RWPE1 (cell line): ENCODE measurements around the gene LHFPL2.

Experiments used
- CTCF ChIA-PET: fragments of 350-600 bp; sonication (Branson Sonifier 250); formaldehyde crosslinking; extraction: SDS; loops from one replicate; lab custom pipeline; 2021; lab: Yijun Ruan, JAX
- POLR2A ChIA-PET: fragments of 400-600 bp; formaldehyde crosslinking; extraction: SDS; loops from one replicate; lab custom pipeline; 2020; ENCODE audit warnings: antibody characterized with exemption; ENCODE audit not compliant: low non-redundant PET; lab: Yijun Ruan, JAX
- DNase-seq: peaks from one replicate; pipeline ENCODE4 v3.0.0; 2012; ENCODE audit warnings: low spot score
- H3K27ac ChIP-seq: fragments of 450-650 bp; 2 replicates; pipeline ENCODE4 v1.5.1; 2017
- CTCF ChIP-seq: fragments of 450-650 bp; conservative IDR thresholded peaks from 2 replicates; pipeline ENCODE4 v1.5.1; 2017; ENCODE audit warnings: low read depth, mild to moderate bottlenecking

LHFPL2 gene

DNA sequence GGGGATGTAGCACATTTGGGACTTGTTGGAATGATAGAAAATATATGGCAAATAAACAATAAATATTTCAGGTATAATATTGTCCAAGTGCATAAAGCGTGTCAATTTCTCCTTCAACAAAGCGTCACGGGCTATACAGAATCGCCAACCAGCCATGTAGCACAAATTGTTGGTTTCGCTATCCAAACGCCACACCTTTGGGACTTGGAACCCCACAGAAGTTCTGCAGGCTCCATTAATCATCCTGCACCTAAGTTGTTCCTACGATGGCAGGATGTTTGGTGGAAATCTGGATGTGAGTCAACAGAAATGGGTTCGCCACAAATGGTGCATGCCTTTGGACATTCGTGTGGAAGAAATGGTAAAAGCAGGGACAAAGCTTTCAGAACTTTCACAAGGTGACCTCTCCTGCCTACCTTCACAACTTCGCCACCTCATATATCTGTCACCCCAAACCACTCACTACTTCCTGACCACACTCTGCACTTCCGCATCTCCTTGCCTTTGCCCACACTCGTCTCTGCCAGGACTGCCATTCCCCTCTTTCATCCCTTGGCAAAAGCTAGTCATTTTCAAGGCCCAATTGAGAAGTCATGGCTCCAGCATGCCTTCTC, 95.7 kb downstream of the LHFPL2 start:
- no peak for TF ChIP-seq CTCF

GRCh38 chr5:78550891-78551290, 97.7 kb downstream of the LHFPL2 start:
- no peak for TF ChIP-seq CTCF
- no peak for DNase-seq
- CTCF ChIA-PET: no interaction called here
- POLR2A ChIA-PET: no interaction called here
- no peak overlapping the region for H3K27ac ChIP-seq

More for the DNA sequence above, 95.7 kb downstream of the LHFPL2 start:
- no peak for DNase-seq
- no peak overlapping the region for H3K27ac ChIP-seq
- ChIA-PET POLR2A (no interaction called here), CTCF (interaction anchor here (0.6 kb wide), 2 partner anchors 711 to 1739 kb away, joined by 3 to 4 read pairs; no protein-coding TSS in a partner anchor)

DNA sequence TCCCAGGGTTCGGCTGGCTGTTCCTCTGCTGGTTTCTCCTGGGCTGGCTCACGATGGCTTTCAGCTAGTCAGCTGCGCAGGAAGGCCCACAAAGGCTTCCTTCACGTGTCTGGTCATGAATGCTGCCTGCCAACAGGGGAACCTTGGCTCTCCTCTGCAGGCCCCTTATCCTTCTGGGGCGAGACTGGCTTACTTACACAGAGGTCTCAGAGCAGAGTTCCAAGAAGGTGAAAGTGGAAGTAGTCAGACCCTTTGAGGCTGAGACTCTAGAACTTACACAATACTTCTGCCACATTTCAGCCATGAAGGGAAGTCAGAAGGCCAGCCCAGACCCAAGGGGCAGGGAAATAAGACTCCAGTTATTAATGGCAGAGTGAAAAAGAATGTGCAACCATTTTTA, 99.5 kb downstream of the LHFPL2 start:
- H3K27ac ChIP-seq: no peak overlapping the region
- TF ChIP-seq CTCF: no peak
- CTCF ChIA-PET: interaction anchor here (0.6 kb wide), 1 partner anchor 96 kb away, joined by 5 read pairs; no protein-coding TSS in a partner anchor
- DNase-seq: no peak
- POLR2A ChIA-PET: no interaction called here

GRCh38 chr5:78547731-78548615, 100.6 kb downstream of the LHFPL2 start:
- no peak overlapping the region for H3K27ac ChIP-seq
- CTCF ChIA-PET: interaction anchor here (0.6 kb wide), 2 partner anchors 97 to 188 kb away, joined by 5 read pairs; no protein-coding TSS in a partner anchor
- POLR2A ChIA-PET: no interaction called here
- TF ChIP-seq CTCF: no peak
- DNase-seq: no peak

- ChIA-PET CTCF (no interaction called here), POLR2A (no interaction called here)
- no peak for DNase-seq
- TF ChIP-seq CTCF: no peak
- no peak overlapping the region for H3K27ac ChIP-seq
These were observed 101.4 kb downstream of the LHFPL2 start for GRCh38 chr5:78547183-78547582.

- TF ChIP-seq CTCF: no peak
- DNase-seq: no peak
- POLR2A ChIA-PET: no interaction called here
- CTCF ChIA-PET: no interaction called here
- H3K27ac ChIP-seq: no peak overlapping the region
These were observed 102.1 kb downstream of the LHFPL2 start for GRCh38 chr5:78546276-78546996.
